GM23338 (cell line): Measurements from ENCODE around the gene SORD. TPM values are rescaled to one million over a fixed set of nuclear protein-coding genes. Genes with fewer than 3 reads are reported as not detected.

Experiments used
- ATAC-seq: fragments of 200-7000 bp; cut with Tn5 transposase; 3 replicates; pipeline ENCODE4 v1.9.1; 2020
- DNase-seq: peaks from one replicate; pipeline ENCODE4 v3.0.0-alpha.2; 2015; ENCODE audit warnings: low spot score
- H2AFZ ChIP-seq: fragments of 200-600 bp; sonication (generic); 2 replicates; pipeline ENCODE4 v1.8.0; 2016; ENCODE audit warnings: antibody characterized with exemption, mild to moderate bottlenecking, moderate library complexity
- H3F3A ChIP-seq: fragments of 200-600 bp; sonication (generic); replicated peaks from 2 replicates; pipeline ENCODE4 v1.8.0; 2017; ENCODE audit warnings: antibody characterized with exemption, mixed run types, low read depth
- H3K27ac ChIP-seq: fragments of 200-600 bp; sonication (generic); 2 replicates; pipeline ENCODE4 v1.6.1; 2016; ENCODE audit warnings: low read depth
- H3K27me3 ChIP-seq: fragments of 200-600 bp; sonication (generic); 2 replicates; pipeline ENCODE4 v1.8.0; 2016; ENCODE audit warnings: mild to moderate bottlenecking, mixed run types, moderate library complexity; ENCODE audit not compliant: insufficient read depth
- H3K36me3 ChIP-seq: fragments of 200-600 bp; sonication (generic); 2 replicates; pipeline ENCODE4 v1.8.0; 2016; ENCODE audit warnings: mild to moderate bottlenecking; ENCODE audit not compliant: insufficient read depth
- H3K4me1 ChIP-seq: fragments of 200-600 bp; sonication (generic); 2 replicates; pipeline ENCODE4 v1.8.0; 2016; ENCODE audit warnings: mild to moderate bottlenecking, moderate library complexity; ENCODE audit not compliant: insufficient read depth
- H3K4me2 ChIP-seq: fragments of 200-600 bp; sonication (generic); 2 replicates; pipeline ENCODE4 v1.7.1; 2017; ENCODE audit warnings: mixed run types
- H3K4me3 ChIP-seq: fragments of 200-600 bp; sonication (generic); 2 replicates; pipeline ENCODE4 v1.6.1; 2016; ENCODE audit warnings: mixed run types
- H3K79me2 ChIP-seq: fragments of 200-600 bp; sonication (generic); replicated peaks from 2 replicates; pipeline ENCODE4 v1.8.0; 2017; ENCODE audit warnings: mild to moderate bottlenecking; ENCODE audit not compliant: insufficient read depth
- H3K9me2 ChIP-seq: fragments of 200-600 bp; sonication (generic); 2 replicates; pipeline ENCODE4 v1.8.0; 2017; ENCODE audit not compliant: insufficient read depth
- H4K20me1 ChIP-seq: fragments of 200-600 bp; sonication (generic); replicated peaks from 2 replicates; pipeline ENCODE4 v1.8.0; 2017; ENCODE audit warnings: mild to moderate bottlenecking; ENCODE audit not compliant: insufficient read depth
- H3K27ac Mint-ChIP-seq: 2 replicates; pipeline ENCODE4 v1.8.0; 2020; ENCODE audit warnings: inconsistent platforms, mild to moderate bottlenecking, moderate library complexity, mixed read lengths
- H3K27me3 Mint-ChIP-seq: 3 replicates; pipeline ENCODE4 v1.8.0; 2022; ENCODE audit warnings: low read depth, mild to moderate bottlenecking, moderate library complexity, mixed read lengths, inconsistent platforms; ENCODE audit not compliant: insufficient read depth, poor library complexity
- H3K36me3 Mint-ChIP-seq: 3 replicates; pipeline ENCODE4 v1.8.0; 2021; ENCODE audit warnings: low read depth, mild to moderate bottlenecking, inconsistent platforms, moderate library complexity, mixed read lengths
- H3K4me1 Mint-ChIP-seq: 3 replicates; pipeline ENCODE4 v1.8.0; 2020; ENCODE audit warnings: mild to moderate bottlenecking, inconsistent platforms, mixed read lengths
- H3K4me3 Mint-ChIP-seq: 3 replicates; pipeline ENCODE4 v1.8.0; 2021; ENCODE audit warnings: moderate library complexity, mild to moderate bottlenecking, inconsistent platforms, mixed read lengths
- H3K9me3 Mint-ChIP-seq: 3 replicates; pipeline ENCODE4 v1.8.0; 2020; ENCODE audit warnings: moderate library complexity, mild to moderate bottlenecking, inconsistent platforms, mixed read lengths
- CTCF ChIP-seq, 2 experiments: fragments of 200-600 bp in 1 of 2; sonication (generic) in 1 of 2; conservative IDR thresholded peaks; 2 replicates each; pipeline versions ENCODE4 v1.5.1 to v1.6.1; 2016 to 2017; ENCODE audit warnings: antibody characterized with exemption in 2 of 2, low read depth in 2 of 2, mild to moderate bottlenecking in 2 of 2, moderate library complexity in 1 of 2
- EZH2phosphoT487 ChIP-seq: fragments of 200-600 bp; sonication (generic); IDR thresholded peaks from one replicate; pipeline ENCODE4 v1.8.1; 2018; ENCODE audit warnings: antibody characterized with exemption; ENCODE audit not compliant: unreplicated experiment
- NANOG ChIP-seq: IDR thresholded peaks from 2 replicates; pipeline ENCODE4 v1.6.1; 2016; ENCODE audit warnings: antibody characterized with exemption, borderline replicate concordance
- POLR2AphosphoS5 ChIP-seq: IDR thresholded peaks from 2 replicates; pipeline ENCODE4 v1.6.1; 2016; ENCODE audit warnings: antibody characterized with exemption, low read depth
- REST ChIP-seq: IDR thresholded peaks from one replicate; pipeline ENCODE4 v1.6.1; 2018; ENCODE audit warnings: antibody characterized with exemption; ENCODE audit not compliant: unreplicated experiment
- STAT1 ChIP-seq: IDR thresholded peaks from one replicate; pipeline ENCODE4 v1.6.1; 2016; ENCODE audit warnings: antibody characterized with exemption; ENCODE audit not compliant: unreplicated experiment
- ZNF462 ChIP-seq: fragments of 250-450 bp; sonication (Bioruptor Pico); IDR thresholded peaks from 2 replicates; pipeline ENCODE4 v1.5.0; 2020; ENCODE audit warnings: mild to moderate bottlenecking, moderate library complexity
- polyA plus RNA-seq: library from polyadenylated mRNA; unstranded; fragments of >200 nt; fragmentation: Nextera tagmentation; extraction: Ambion mirVana; gene quantifications from 2 replicates; pipeline ENCODE4 v1.2.1, GENCODE V29; 2016
- total RNA-seq: library from RNA; depleted of rRNA; stranded (reverse); fragments of >200 nt; shearing (Covaris generic); gene quantifications from 2 replicates; pipeline ENCODE4 v1.2.3, GENCODE V29; 2014

Gene SORD
- total and polyA plus RNA-seq, 2 experiments from 2014 or later = 12.5 to 55.0 TPM

- Histone ChIP-seq H2AFZ (no peak overlapping the region), H3K79me2 (no peaks in the 10 kb centered on the region), H3K27ac (no peak overlapping the region), H3K4me2 (no peak overlapping the region), H3K9me2 (no peaks in the 10 kb centered on the region), H3F3A (no peaks in the 10 kb centered on the region), H4K20me1 (no peaks in the 10 kb centered on the region), H3K4me1 (no peaks in the 10 kb centered on the region), H3K27me3 (no peaks in the 10 kb centered on the region), H3K36me3 (no peaks in the 10 kb centered on the region), H3K4me3 (no peak overlapping the region)
- no peak overlapping the region for H3K4me3 Mint-ChIP-seq
- H3K9me3 Mint-ChIP-seq = no peaks in the 10 kb centered on the region
- no peak for DNase-seq
- H3K27ac Mint-ChIP-seq = no peak overlapping the region
- peaks cover 2% of the 10 kb centered on the region for H3K27me3 Mint-ChIP-seq
- H3K4me1 Mint-ChIP-seq = no peaks in the 10 kb centered on the region
- no peak for ATAC-seq
- no peaks in the 10 kb centered on the region for H3K36me3 Mint-ChIP-seq
- TF ChIP-seq NANOG (no peak), CTCF (conservative IDR thresholded peaks at IDR 0.05; ENCODE audit: low read depth in 2 of 2) (no peak), EZH2phosphoT487 (no peak), ZNF462 (CRISPR knock-in tag) (no peak), POLR2AphosphoS5 (no peak), REST (no peak), STAT1 (no peak)
These were observed 66.8 kb downstream of the SORD start for GRCh38 chr15:45089712-45090373.
